GM15510 (cell line): ENCODE data around the gene XRN2.

Source experiments
- POLR2A ChIP-seq: IDR thresholded peaks from 3 replicates; pipeline ENCODE4 v1.6.1; 2011; ENCODE audit warnings: borderline replicate concordance; ENCODE audit not compliant: insufficient read length; ENCODE audit errors: extremely low read depth

The XRN2 gene

DNA sequence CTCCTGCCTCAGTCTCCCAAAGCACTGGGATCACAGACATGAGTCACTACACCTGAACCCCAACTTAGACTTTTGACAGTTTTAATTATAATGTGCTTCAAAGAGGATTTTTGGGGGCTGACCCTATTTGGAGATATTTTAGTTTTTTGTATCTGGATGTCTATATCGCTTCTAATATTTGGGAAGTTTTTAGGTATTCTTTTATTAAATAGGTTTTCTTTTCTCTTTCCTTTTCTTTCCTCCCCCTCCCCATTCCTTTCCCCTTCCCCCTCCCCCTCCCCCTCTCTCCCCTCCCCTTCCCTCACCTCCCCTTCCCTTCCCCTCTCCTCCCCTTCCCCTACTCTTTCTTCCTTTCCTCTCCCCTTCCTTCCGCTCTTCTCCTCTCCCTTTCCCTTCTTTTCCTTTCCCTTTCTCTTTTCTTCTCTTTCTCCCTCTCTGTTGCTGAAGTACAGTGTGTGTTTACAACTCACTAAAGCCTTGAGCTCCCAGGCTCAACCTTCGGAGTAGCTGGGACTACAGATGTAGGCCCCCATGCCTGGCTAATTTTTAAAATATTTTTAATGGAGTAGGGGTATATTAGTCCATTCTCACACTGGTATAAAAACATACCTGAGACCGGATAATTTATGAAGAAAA lies 118.6 kb downstream of the XRN2 start:
- TF ChIP-seq POLR2A, result no peak

DNA sequence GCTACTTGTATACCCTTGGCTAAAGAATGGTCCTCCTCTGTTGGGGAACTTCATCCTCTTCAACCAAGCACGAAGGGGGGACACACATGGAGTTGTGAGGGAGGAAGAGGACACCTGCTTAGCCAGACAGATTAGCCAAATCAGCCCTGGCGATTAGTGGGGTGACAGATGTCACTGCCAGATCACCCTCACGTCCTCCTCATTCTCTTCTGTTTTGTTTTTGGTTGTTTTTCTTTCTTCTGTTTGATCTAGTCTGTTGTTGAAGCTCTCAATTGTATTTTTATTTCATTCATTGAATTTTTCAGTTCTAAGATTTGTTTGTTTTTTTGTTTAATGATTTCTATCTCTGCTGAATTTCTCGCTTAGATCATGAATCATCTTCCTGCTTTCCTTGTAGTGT lies 121.7 kb downstream of the XRN2 start:
- TF ChIP-seq POLR2A, result no peak

DNA sequence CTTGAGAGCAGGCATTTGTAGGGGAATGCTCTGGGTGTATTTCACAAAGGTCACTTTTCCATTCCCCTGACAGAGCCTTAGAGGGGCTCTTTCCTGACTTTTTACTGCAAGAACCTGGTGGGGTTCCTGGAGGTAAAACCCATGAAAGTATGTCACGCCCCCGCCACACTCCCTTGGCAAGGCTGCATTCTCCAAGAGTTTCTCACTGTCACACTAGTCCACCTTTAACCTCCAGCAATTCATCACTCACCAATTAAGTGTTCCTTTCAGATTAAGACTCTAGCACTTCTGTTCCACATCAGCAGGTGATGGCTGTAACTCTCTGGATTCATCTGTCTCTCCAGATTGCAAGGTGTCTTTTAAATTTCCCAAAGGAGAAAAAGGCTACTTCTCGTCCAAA lies 126.9 kb downstream of the XRN2 start:
- no peak for TF ChIP-seq POLR2A

DNA sequence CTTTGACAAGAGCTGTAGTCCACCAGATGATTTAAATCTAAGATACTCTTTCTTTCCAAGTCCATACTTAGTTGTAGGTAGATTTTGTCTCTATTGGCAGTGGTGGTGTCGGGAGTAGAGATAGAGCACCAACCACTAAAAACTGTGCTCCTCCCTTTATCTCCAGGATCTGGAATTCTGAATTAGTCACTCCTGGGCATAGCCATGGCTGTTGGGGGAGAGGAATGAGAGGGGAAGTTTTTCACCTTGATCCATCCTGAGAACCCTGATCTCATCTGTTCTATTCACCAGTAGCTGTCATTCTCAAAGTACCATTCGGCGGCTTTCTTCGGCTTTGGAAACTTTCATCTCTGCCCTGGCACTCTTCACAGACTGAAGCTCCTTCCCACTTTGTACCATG lies 129.8 kb downstream of the XRN2 start:
- TF ChIP-seq POLR2A, result no peak

DNA sequence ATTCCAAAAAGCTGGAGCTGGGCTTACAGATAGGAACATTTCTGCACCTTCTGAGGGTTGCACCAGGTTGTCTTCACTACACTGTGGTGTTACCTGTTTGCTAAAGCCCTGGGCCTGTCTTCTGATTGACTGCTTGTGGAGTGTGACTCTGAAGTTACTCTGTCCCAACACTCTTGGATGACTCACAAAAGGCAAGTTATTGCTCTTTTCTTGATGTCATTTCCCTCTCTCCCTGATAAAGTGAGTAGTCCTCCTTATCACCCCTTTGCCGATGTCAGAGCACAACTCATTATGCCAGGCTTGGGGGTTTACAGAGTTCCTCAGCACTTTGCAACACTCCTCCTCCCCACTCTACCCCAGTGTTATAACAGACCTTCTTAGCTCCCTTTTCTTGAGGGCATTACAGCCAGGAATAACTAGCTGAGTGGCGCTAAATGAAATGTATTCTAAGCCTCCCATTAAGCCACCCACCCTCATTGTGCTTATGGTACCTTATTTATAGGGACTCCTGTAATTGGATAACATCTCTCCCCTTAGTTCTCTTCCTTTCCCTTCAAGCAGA lies 130.3 kb downstream of the XRN2 start:
- TF ChIP-seq POLR2A, result no peak

DNA sequence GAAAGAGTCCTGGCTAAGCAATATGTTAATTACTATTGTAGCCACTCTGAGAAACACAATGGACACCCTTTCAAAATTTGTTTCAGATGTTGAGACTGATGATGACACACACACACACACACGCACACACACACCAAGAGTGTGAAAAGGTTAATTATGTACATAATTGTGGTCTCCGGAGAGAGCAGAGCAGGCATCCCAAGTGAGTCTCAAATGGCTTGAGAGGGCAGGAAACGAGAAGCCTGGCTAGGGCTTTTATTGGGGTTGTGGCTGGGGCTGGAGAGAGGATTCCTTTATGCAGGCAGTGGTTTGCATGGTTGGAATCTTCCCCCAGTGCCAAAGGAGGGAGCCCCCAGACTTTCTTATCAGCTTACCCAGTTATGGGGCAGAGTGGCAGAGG lies 132.4 kb downstream of the XRN2 start:
- no peak for TF ChIP-seq POLR2A

DNA sequence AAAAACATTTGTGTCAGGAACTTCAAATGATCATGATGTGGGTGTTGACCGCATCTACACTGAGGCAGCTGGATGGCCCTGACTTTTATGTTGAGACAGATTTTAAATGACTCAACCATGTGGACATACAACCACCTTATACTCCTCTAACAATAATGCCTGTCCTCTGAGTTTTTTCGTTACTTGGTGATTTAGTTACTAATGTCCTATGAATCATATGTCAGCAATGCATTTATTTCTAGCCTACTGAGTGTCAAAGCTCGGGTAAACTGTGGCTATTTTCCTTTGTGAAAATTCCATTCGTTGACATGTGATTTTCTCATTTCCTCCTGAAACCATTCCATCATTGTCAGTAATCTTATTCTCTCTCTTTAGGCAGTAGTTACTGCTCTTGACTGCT lies 133.1 kb downstream of the XRN2 start:
- no peak for TF ChIP-seq POLR2A

DNA sequence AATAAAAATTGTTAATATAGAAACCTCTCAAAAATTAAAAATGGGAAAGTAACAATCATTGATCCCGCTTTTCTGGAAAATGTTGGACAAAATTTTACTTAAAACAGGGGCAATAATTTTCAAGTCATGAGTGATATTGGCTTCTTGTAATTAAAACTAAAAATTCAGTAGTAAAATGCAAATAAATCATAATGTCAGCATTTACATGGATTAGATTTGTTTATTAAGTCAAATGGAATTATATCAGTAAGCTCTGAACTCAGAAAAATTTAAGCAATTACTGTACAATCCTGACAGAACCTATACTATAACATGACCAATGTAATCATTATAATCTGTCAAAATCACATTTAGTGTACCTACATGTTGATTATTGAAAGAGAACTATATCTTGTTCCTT lies 134.1 kb downstream of the XRN2 start:
- no peak for TF ChIP-seq POLR2A

DNA sequence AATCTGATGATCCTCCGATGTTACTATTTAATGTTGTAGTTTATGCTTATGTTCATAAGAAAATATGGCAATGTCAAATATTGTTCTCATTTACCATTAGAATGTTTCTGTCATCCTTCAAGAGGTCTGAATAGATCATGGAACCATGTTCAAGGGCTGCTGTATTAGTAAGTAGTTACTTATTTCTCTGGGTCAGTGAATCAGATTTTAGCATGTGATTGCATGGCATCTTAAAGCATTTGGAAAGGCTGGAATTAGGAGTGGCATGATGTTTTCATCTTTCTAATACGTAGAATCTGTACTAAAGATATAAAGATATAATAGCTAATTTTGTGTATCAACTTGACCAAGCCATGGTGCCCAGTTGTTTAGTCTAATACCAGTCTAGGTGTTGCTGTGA lies 134.7 kb downstream of the XRN2 start:
- no peak for TF ChIP-seq POLR2A
